ENCODE measurements around the gene ZFYVE26.
"Not testable (repeated sequence)": the region's sequence is repeated elsewhere in the genome, so short reads cannot be mapped to it uniquely, and the experiment has no call there.

ZFYVE26 gene

GRCh38 chr14:67833403-67833802 lies 17.0 kb upstream of the ZFYVE26 start:
- no peak for DNase-seq (ENCODE audit: low read depth)
- no peak overlapping the region for H3K4me3 ChIP-seq (replicated peaks; ENCODE audit: low read depth, low read length)
- TF ChIP-seq CTCF (IDR thresholded peaks at IDR 0.05; ENCODE audit: low read length, missing control alignments) = no peak

- DNase-seq (ENCODE audit: low read depth) = no peak
- no peak overlapping the region for H3K4me3 ChIP-seq (replicated peaks; ENCODE audit: low read depth, low read length)
- TF ChIP-seq CTCF (IDR thresholded peaks at IDR 0.05; ENCODE audit: low read length, missing control alignments) = no peak
Observed at GRCh38 chr14:67831113-67831512, 14.7 kb upstream of the ZFYVE26 start.

- no peak for DNase-seq (ENCODE audit: low read depth)
- H3K4me3 ChIP-seq (replicated peaks; ENCODE audit: low read depth, low read length) = no peak overlapping the region
- no peak for TF ChIP-seq CTCF (IDR thresholded peaks at IDR 0.05; ENCODE audit: low read length, missing control alignments)
Observed at GRCh38 chr14:67821121-67821520, 4.7 kb upstream of the ZFYVE26 start.

GRCh38 chr14:67820428-67820971 lies 4.1 kb upstream of the ZFYVE26 start:
- peak; percentile 14 for DNase-seq (ENCODE audit: low read depth)
- no peak for TF ChIP-seq CTCF (IDR thresholded peaks at IDR 0.05; ENCODE audit: low read length, missing control alignments)
- peak overlapping the region; percentile 67 for H3K4me3 ChIP-seq (replicated peaks; ENCODE audit: low read depth, low read length)

- peak within 1 kb of the TSS; percentile 67 for H3K4me3 ChIP-seq (replicated peaks; ENCODE audit: low read depth, low read length)
- peak; percentile 86 for DNase-seq (ENCODE audit: low read depth)
- no peak for TF ChIP-seq CTCF (IDR thresholded peaks at IDR 0.05; ENCODE audit: low read length, missing control alignments)
Observed at GRCh38 chr14:67819563-67820421, 3.4 kb upstream of the ZFYVE26 start, which contains the start of gene RAD51B. TSS of gene RAD51B (plus strand) at chr14:67819779.

GRCh38 chr14:67818476-67818875 lies 2.1 kb upstream of the ZFYVE26 start:
- not testable (repeated sequence) for H3K4me3 ChIP-seq (replicated peaks; ENCODE audit: low read depth, low read length); DNase-seq (ENCODE audit: low read depth)

GRCh38 chr14:67817750-67818438 lies 1.5 kb upstream of the ZFYVE26 start:
- DNase-seq (ENCODE audit: low read depth) = no peak
- TF ChIP-seq CTCF (IDR thresholded peaks at IDR 0.05; ENCODE audit: low read length, missing control alignments) = no peak
- H3K4me3 ChIP-seq (replicated peaks; ENCODE audit: low read depth, low read length) = no peak overlapping the region
